Loucy (cell line): Measurements from ENCODE around the gene GAS7.
A peak's percentile ranks its signal among the peaks of the same experiment; 100 is the strongest.

Experiments used
- H2AFZ ChIP-seq: fragments of 200-600 bp; sonication (generic); 2 replicates; pipeline ENCODE4 v1.6.0; 2016; ENCODE audit warnings: antibody characterized with exemption, mild to moderate bottlenecking, low read length, moderate library complexity
- H3F3A ChIP-seq: fragments of 200-600 bp; 2 replicates; pipeline ENCODE4 v1.6.0; 2016; ENCODE audit warnings: antibody characterized with exemption, low read depth, mild to moderate bottlenecking
- H3K27me3 ChIP-seq: fragments of 200-600 bp; sonication (generic); 2 replicates; pipeline ENCODE4 v1.6.1; 2014; ENCODE audit warnings: low read length, mild to moderate bottlenecking; ENCODE audit not compliant: insufficient read depth, poor library complexity, severe bottlenecking
- H3K36me3 ChIP-seq: fragments of 200-600 bp; sonication (generic); 2 replicates; pipeline ENCODE4 v1.6.1; 2016; ENCODE audit warnings: low read length; ENCODE audit not compliant: insufficient read depth
- H3K4me1 ChIP-seq: fragments of 200-600 bp; sonication (generic); 2 replicates; pipeline ENCODE4 v1.5.1; 2014; ENCODE audit warnings: low read length, mild to moderate bottlenecking; ENCODE audit not compliant: insufficient read depth, poor library complexity, severe bottlenecking
- H3K4me2 ChIP-seq: fragments of 200-600 bp; sonication (generic); 2 replicates; pipeline ENCODE4 v1.6.0; 2014; ENCODE audit warnings: antibody characterized with exemption, low read length, low read depth, mild to moderate bottlenecking; ENCODE audit not compliant: poor library complexity, severe bottlenecking
- H3K4me3 ChIP-seq: fragments of 200-600 bp; sonication (generic); 2 replicates; pipeline ENCODE4 v1.5.1; 2014; ENCODE audit warnings: low read length, mild to moderate bottlenecking, mixed read lengths; ENCODE audit not compliant: poor library complexity, severe bottlenecking
- H3K79me2 ChIP-seq: fragments of 200-600 bp; sonication (generic); 2 replicates; pipeline ENCODE4 v1.6.1; 2014; ENCODE audit warnings: low read length; ENCODE audit not compliant: insufficient read depth
- H3K9ac ChIP-seq: fragments of 200-600 bp; sonication (generic); 2 replicates; pipeline ENCODE4 v1.6.0; 2014; ENCODE audit warnings: mild to moderate bottlenecking, low read depth, low read length, moderate library complexity; ENCODE audit not compliant: poor library complexity, severe bottlenecking
- H3K9me2 ChIP-seq: fragments of 200-600 bp; sonication (generic); replicated peaks from 2 replicates; pipeline ENCODE4 v1.6.1; 2016; ENCODE audit warnings: low read depth, low read length, mixed read lengths
- H3K9me3 ChIP-seq: fragments of 200-600 bp; sonication (generic); 2 replicates; pipeline ENCODE4 v1.6.1; 2014; ENCODE audit warnings: mild to moderate bottlenecking, antibody characterized with exemption, low read length, low read depth; ENCODE audit not compliant: insufficient read depth
- H4K20me1 ChIP-seq: fragments of 200-600 bp; sonication (generic); 2 replicates; pipeline ENCODE4 v1.6.0; 2014; ENCODE audit warnings: antibody characterized with exemption, low read length, mild to moderate bottlenecking; ENCODE audit not compliant: insufficient read depth, poor library complexity, severe bottlenecking
- CTCF ChIP-seq: fragments of 200-600 bp; sonication (generic); conservative IDR thresholded peaks from 2 replicates; pipeline ENCODE4 v1.5.1; 2014; ENCODE audit warnings: mild to moderate bottlenecking, antibody characterized with exemption, low read length
- EZH2phosphoT487 ChIP-seq: fragments of 200-600 bp; IDR thresholded peaks from 2 replicates; pipeline ENCODE4 v1.6.1; 2018; ENCODE audit warnings: antibody characterized with exemption, mild to moderate bottlenecking, moderate library complexity, borderline replicate concordance

GAS7 gene

DNA sequence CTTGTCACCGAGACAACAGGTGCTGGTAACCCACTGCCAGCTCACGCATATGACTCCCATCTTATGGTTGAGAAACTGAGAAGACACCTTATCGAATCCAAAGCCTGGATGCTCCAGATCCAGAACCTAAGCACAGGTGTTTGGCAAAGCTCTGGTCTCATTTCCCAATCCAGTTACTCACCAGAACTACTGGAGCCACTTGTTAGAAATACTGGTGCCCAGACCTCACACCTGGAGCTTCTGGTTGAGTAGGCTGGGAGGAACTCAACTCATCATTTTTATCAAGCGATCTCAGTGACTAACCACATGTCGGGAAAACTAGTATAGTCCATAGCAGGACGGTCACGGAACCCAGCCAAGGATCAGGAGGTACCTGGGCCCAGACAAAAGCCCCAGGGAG is 206.6 kb downstream of the GAS7 start:
- H3K4me3 ChIP-seq, result no peak overlapping the region
- H4K20me1 ChIP-seq, result peaks cover 4% of the 10 kb centered on the region
- no peak overlapping the region for H3K4me2 ChIP-seq
- H3K36me3 ChIP-seq, result no peaks in the 10 kb centered on the region
- H3K9ac ChIP-seq, result no peak overlapping the region
- H3K9me2 ChIP-seq, result no peaks in the 10 kb centered on the region
- peaks cover 8% of the 10 kb centered on the region for H3K4me1 ChIP-seq
- no peaks in the 10 kb centered on the region for H3K9me3 ChIP-seq
- TF ChIP-seq EZH2phosphoT487 (no peak), CTCF (no peak)
- H3F3A ChIP-seq, result no peaks in the 10 kb centered on the region
- no peaks in the 10 kb centered on the region for H3K27me3 ChIP-seq
- H2AFZ ChIP-seq, result no peak overlapping the region
- H3K79me2 ChIP-seq, result peaks cover 50% of the 10 kb centered on the region

- H3K4me1 ChIP-seq, result peaks cover 12% of the 10 kb centered on the region
- peaks cover 54% of the 10 kb centered on the region for H3K79me2 ChIP-seq
- H3K9ac ChIP-seq, result no peak overlapping the region
- no peaks in the 10 kb centered on the region for H3K36me3 ChIP-seq
- TF ChIP-seq EZH2phosphoT487, result no peak
- no peak for TF ChIP-seq CTCF
- H2AFZ ChIP-seq, result no peak overlapping the region
- H4K20me1 ChIP-seq, result peaks cover 4% of the 10 kb centered on the region
- no peak overlapping the region for H3K4me3 ChIP-seq
- H3K9me2 ChIP-seq, result no peaks in the 10 kb centered on the region
- no peaks in the 10 kb centered on the region for H3K9me3 ChIP-seq
- no peak overlapping the region for H3K4me2 ChIP-seq
- no peaks in the 10 kb centered on the region for H3F3A ChIP-seq
- H3K27me3 ChIP-seq, result no peaks in the 10 kb centered on the region
Observed at GRCh38 chr17:9991351-9991750, 207.1 kb downstream of the GAS7 start.

- Histone ChIP-seq H3K36me3 (no peaks in the 10 kb centered on the region), H3K9me3 (no peaks in the 10 kb centered on the region), H3K4me3 (no peak overlapping the region), H3K79me2 (peaks cover 66% of the 10 kb centered on the region), H4K20me1 (no peaks in the 10 kb centered on the region), H3K4me1 (peaks cover 20% of the 10 kb centered on the region), H3F3A (no peaks in the 10 kb centered on the region), H3K9ac (no peak overlapping the region), H3K9me2 (no peaks in the 10 kb centered on the region), H3K4me2 (no peak overlapping the region), H2AFZ (no peak overlapping the region), H3K27me3 (no peaks in the 10 kb centered on the region)
- no peak for TF ChIP-seq EZH2phosphoT487
- peak; percentile 87 for TF ChIP-seq CTCF
Observed at GRCh38 chr17:9987779-9988585, 210.4 kb downstream of the GAS7 start.
